PFSK-1 (cell line): ENCODE results near the gene EPB41L4A.

Source experiments
- REST ChIP-seq, 2 experiments: IDR thresholded peaks; 2 replicates each; pipeline versions ENCODE4 v1.6.1 to v1.8.0; 2011 to 2012; ENCODE audit warnings: low read depth in 2 of 2, low read length in 2 of 2, control low read depth in 1 of 2, inconsistent platforms in 1 of 2, mild to moderate bottlenecking in 1 of 2, moderate library complexity in 1 of 2; ENCODE audit not compliant: insufficient read depth in 1 of 2
- TAF1 ChIP-seq: IDR thresholded peaks from 2 replicates; pipeline ENCODE4 v1.6.1; 2012; ENCODE audit warnings: low read length, control low read depth, borderline replicate concordance; ENCODE audit not compliant: insufficient read depth

- no peak for TF ChIP-seq TAF1
- no peak for TF ChIP-seq REST (IDR thresholded peaks at IDR 0.05; ENCODE audit: insufficient read depth in 1 of 2, low read depth in 2 of 2, low read length in 2 of 2)
Observed at GRCh38 chr5:112238473-112238872, 180.6 kb downstream of the EPB41L4A start.
